GM12891 (cell line): ENCODE data around the gene CMC1.

Source experiments
- POLR2A ChIP-seq: IDR thresholded peaks from 2 replicates; pipeline ENCODE4 v1.6.1; 2011; ENCODE audit warnings: low read depth, low read length, control low read depth
- POLR2AphosphoS5 ChIP-seq: IDR thresholded peaks from 2 replicates; pipeline ENCODE4 v1.6.1; 2011; ENCODE audit warnings: low read depth, low read length, control low read depth
- POU2F2 ChIP-seq: IDR thresholded peaks from 2 replicates; pipeline ENCODE4 v1.6.1; 2011; ENCODE audit warnings: low read depth, mild to moderate bottlenecking, control low read depth, low read length, moderate library complexity
- SPI1 ChIP-seq: IDR thresholded peaks from 2 replicates; pipeline ENCODE4 v1.6.1; 2011; ENCODE audit warnings: low read depth, low read length, control low read depth
- TAF1 ChIP-seq: IDR thresholded peaks from 2 replicates; pipeline ENCODE4 v1.6.1; 2011; ENCODE audit warnings: low read depth, low read length, control low read depth

- TF ChIP-seq POLR2A (no peak), POLR2AphosphoS5 (no peak), TAF1 (no peak), SPI1 (no peak), POU2F2 (no peak)
Observed at GRCh38 chr3:28315711-28316110, 74.3 kb downstream of the CMC1 start.
